Esophagus mucosa (tissue), 1 donor: ENCODE measurements around the gene SLC25A3. TPM values are rescaled to one million over a fixed set of nuclear protein-coding genes. Genes with fewer than 3 reads are reported as not detected.
A peak's percentile ranks its signal among the peaks of the same experiment; 100 is the strongest.
"Not testable (repeated sequence)": the region's sequence is repeated elsewhere in the genome, so short reads cannot be mapped to it uniquely, and the experiment has no call there.

Experiments used
- ATAC-seq: fragments of 200-7000 bp; cut with Tn5 transposase; one replicate; pipeline ENCODE4 v1.9.1; 2020
- total RNA-seq: library from RNA; stranded (reverse); gene quantifications from one replicate; pipeline ENCODE4 v1.2.4, GENCODE V29; 2023
- donor health status: DM: yes; HTN: yes; CAD: no.

SLC25A3 gene
- total RNA-seq, 1 donor from 2014 or later = 543 TPM

DNA sequence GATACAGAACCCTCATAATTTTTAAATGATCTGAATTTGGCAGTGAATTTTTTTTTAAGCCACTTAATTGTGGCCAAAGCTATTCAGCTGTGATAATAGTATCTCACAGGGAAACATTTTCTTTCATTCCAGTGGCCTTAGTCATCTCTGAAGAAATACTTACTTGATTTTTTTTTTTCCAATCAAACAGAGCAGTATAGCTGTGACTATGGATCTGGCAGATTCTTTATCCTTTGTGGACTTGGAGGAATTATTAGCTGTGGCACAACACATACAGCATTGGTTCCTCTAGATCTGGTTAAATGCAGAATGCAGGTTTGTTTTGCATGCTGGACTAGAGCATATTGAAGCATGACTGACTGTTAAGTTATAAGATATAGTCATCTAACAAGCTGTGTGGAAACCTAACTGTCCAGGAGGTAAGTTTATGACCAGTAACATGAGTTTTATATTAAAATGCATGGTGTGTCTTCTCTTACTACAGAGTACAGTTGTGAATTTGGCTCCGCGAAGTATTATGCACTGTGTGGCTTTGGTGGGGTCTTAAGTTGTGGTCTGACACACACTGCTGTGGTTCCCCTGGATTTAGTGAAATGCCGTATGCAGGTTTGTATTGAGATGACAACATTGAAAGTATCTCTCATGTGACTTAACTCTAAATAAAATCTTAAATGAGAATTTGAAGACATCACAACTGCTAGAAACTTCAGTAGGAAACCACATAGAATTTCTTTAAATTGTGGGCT, 1.9 kb downstream of the SLC25A3 start:
- no peak for ATAC-seq

DNA sequence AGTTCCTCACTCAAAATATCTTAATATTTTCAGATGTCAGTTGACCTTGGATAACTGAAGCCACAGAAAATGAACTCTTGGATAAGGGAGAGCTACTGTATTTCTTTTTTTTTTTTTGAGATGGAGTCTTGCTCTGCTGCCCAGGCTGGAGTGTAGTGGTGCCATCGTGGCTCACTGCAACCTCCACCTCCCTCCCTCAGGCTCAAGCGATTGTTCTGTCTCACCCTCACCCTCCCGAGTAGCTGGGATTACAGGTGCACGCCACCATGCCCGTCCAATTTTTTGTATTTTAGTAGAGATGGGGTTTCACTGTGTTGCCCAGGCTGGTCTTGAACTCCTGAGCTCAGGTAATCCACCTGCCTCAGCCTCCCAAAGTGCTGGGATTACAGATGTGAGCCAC, 3.8 kb downstream of the SLC25A3 start:
- ATAC-seq = not testable (repeated sequence)

DNA sequence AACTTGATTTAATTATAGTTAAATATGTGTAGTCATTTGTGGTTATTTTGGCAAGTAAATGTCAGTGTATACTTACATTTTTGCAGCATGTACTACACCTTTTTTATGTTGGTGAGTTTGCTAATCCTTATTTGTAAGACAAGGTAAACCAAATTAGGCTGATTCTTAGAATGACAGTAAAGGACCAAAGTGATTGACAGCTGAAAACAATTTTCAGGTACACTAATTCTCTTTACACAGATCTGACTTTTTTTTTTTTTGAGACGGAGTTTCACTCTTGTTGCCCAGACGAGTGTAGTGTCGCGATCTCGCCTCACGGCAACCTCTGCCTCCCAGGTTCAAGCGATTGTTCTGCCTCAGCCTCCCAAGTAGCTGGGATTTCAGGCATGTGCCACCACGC, 8.4 kb downstream of the SLC25A3 start:
- ATAC-seq = no peak

DNA sequence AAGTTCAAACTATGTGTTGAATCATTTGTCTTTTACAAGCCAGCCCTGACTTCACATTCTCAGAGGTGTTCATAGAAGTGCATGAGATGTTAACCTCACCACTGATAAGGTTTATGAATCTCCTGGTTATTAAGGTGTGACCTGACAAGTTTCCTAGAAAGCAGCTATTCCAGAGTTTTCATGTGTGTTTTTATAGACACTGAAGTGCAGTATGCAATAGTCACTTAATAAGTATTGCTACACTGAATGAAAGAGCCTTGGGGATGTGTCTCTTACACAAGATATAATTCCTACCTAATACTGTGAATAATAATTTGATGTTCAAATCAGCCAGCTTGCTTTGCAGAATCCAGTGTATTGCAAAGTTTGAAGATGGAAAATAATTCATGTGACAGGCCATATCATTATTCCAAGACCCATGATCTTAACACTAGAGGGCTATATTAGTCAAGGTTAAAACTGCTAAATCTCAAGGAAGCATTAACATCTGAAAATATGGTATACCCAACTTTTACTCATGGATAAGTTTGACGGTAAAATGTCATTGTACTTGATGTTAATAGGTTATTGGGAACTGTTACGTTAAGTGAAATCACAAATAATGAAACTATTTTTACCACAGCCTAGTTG, 13.0 kb downstream of the SLC25A3 start:
- peak; percentile 23 for ATAC-seq

DNA sequence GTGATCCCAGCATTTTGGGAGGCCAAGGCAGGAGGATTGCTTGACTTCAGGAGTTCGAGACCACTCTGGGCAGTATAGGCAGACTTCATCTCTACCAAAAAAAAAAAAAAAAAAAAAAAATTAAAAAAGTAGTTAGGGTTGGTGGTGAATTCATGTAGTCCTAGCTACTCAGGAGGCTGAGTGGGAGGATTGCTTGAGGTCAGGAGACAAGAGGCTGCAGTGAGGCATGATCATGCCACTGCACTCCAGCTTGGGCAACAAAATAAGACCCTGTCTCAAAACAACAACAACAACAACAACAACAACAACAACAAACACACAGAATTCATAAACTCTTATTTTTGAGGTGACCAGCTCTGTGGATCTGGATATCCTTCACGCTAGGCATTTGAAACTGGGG, 17.1 kb downstream of the SLC25A3 start:
- ATAC-seq = no peak

DNA sequence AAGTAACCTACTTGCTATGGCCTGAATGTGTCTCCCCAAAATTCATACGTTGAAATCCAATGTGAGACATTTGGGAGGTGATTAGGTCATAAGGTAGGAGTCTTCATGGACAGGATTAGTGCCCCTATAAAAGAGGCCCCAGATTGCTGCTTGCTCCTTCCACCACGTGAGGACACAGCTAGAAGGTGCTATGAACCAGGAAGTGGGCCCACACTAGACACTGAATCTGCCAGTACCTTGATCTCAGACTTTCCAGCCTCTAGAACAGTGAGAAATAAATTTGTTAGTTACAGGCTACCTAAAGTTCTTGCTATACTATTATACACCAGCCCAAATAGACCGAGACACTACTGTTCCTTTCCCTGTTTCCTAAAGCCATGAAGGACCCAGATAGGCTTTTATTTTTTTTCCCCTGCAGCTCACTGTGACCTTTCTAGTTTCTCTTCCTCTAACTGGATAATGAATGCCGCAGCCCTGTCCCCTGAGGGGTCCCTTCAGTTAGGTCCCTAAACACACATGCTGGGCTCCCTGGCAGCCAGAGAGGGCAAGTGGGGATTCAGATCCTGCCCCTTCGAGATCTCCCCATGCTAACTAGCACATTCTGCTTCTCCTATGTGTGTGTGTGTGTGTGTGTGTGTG, 19.3 kb downstream of the SLC25A3 start:
- peak; percentile 39 for ATAC-seq

DNA sequence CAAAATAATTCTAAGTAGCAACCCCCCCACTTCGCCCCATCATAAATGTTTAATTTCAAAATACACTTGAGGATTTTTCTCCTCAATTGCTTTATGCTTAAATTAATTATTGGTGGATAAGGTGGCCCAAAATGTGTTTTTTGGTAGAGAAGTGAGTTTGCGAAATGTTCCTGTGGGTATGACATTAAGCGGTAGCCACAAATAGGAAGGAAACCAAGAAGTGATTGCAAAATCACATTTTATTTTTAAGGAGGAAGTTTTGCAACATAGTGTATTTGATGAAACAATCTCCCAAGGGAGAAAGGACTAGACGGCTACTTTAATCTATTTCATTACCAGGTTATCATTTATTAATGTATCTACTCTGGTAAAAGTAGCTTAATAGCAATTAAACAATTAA, 25.5 kb downstream of the SLC25A3 start:
- no peak for ATAC-seq

DNA sequence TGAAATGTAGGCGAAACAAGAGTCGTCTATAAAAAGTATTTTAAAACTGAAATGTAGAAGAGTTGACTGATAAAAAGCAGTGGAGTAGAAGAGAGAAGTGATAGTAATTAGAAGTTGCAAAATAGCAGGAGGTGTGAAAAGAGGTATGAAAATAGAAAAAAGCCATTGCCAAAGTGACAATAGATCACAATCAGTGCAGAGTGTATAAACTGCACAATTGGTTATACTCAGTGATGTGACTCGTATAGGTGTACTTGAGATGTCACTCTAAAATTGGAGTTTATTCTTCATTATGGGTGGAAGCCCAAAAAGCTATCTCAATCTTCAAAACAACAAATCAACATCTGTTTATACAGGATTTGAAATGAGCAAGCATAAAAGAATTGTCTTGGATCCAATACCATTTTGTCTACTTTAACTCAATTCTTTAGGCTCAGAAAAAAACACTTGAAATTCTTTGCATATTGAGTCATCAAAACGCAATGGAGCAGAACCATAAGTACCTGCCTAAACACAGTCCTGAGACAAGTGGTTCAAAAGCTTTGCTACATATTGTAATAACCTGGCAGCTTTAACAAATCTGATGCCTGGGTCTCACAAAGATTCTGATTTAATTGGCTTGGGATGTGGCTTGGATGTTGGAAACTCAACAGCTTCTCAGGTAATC, 42.3 kb downstream of the SLC25A3 start:
- ATAC-seq = peak; percentile 95

DNA sequence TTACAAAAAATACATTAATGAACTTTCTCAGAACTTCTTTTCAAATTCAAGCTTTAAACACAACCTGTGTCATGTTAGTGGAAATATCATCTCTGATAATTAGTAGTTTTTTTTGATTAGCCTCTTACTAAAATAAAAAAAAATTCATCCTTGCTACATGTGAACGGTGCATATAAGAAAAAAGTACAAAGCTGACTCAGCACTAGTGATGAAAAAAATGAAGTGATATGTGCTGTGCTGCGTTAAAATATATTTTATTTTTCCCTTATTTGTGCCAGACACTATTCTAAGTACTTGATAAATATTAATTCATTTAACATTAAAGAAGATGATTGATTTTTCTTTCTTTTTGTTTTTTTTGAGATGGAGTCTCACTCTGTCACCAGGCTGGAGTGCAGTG, 43.6 kb downstream of the SLC25A3 start:
- no peak for ATAC-seq

DNA sequence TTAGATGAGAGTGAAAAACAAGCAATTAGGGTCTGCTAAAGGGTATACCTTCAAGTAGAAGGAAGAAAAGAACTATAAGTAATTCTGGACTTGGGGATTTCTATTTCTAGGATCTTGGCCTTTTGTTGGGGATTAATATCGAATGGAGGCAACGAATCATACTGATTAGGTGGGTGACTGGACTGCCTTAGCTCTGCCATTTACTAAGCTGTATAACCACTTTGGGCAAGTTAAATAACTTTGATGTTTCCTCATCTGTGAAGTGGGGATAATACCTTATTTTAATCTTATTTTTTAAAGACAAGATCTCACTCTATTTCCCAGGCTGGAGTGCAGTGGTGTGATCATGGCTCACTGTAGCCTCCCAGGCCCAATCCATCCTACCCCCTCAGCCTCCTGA, 44.5 kb downstream of the SLC25A3 start:
- no peak for ATAC-seq

DNA sequence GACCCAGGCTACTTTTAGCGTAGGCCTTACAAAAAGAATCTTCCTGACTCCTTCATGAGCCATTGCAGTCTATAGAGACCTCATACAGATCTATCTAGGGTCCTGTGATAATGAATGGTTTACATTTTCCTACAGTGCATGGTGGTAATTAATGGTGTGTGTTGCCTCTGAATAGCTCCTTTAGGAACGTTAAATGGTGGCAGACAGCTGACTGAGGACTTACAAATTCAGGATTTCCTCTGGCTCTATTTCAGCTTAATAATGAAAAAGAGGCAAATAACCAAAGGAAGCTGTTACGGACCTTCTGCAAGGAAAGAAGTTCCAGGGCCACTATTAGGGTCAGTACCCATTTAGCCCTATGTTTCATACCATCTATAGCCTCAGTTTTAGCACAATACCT, 46.0 kb downstream of the SLC25A3 start:
- ATAC-seq = no peak

DNA sequence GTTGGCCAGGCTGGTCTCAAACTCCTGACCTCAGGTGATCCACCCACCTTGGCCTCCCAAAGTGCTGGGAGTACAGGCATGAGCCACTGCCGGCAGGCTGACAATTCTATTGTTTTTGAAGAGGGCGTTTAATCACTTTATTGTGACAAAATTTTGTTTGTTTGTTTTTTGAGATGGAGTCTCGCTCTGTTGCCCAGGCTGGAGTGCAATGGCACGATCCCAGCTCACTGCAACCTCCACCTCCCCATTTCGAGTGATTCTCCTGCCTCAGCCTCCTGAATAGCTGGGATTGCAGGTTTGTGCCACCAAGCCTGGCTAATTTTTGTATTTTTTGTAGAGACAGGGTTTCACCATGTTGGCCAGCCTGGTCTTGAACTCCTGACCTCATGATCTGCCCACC, 49.3 kb downstream of the SLC25A3 start:
- not testable (repeated sequence) for ATAC-seq

DNA sequence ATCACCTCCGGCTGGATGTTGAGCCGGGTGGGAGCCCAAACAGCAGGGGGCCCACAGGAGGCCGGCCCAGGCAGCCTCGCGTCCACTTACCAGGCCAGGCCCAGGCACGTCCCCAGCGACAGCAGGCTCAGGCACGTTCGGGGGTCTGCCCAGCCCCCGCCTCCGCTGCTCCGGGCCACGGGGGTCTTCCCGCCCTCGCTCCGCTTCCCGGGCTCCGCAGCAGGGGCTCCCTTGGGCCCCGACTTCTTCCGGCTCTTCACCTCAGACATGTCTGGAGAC, 50.9 kb downstream of the SLC25A3 start:
- ATAC-seq = peak; percentile 12

DNA sequence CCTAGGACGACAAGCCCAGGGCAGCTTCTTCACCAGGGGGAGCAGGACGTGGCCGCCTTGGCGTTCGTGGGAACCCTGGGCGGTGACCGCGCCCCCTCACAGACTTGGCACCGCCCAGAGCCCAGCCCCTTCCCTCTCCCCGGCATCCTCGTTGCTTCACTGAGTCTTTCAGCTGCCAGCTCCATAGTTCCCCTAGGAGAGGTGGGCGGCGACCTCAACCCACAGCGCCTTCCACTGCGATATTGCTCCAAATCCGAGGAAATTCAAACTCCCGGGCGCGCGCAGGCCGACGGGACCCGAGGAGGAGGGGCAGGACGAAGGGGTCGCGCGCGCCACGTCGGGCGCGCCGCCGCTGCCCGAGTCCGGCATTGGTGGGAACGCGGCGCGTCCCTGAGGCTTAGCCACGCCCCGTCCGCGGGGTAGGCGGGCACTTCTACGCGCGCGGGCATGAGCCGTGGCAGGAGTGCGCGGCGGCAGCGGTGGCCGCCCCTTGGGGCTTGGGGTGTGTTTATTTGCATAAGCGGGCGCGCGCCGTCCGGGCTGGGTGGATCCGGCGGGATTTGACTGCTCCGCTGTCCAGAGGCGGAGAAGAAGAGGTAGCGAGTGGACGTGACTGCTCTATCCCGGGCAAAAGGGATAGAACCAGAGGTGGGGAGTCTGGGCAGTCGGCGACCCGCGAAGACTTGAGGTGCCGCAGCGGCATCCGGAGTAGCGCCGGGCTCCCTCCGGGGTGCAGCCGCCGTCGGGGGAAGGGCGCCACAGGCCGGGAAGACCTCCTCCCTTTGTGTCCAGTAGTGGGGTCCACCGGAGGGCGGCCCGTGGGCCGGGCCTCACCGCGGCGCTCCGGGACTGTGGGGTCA, 51.5 kb downstream of the SLC25A3 start, which contains the start of the genes APAF1 and IKBIP:
TSS of gene APAF1 (plus strand) at position 579 of the 860 bp plus-strand sequence. CDS start 3,070 bp downstream, outside the sequence.
TSS of gene IKBIP (minus strand) at position 77 of the 860 bp plus-strand sequence. CDS start 87 bp downstream, outside the sequence.
- peak; percentile 99 for ATAC-seq

DNA sequence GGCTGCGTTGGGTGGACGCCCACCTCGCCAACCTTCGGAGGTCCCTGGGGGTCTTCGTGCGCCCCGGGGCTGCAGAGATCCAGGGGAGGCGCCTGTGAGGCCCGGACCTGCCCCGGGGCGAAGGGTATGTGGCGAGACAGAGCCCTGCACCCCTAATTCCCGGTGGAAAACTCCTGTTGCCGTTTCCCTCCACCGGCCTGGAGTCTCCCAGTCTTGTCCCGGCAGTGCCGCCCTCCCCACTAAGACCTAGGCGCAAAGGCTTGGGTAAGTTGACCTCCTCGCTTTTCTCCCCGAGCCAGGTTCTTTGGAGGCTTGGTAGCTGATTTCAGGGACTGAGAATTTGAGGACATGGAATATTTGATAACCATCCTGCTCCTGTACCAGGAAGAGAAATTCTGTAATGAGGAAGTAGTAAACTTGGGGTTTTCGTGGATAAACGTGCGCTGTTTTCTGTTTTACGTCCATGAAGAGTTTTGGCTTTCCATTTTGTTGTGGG, 52.1 kb downstream of the SLC25A3 start:
- ATAC-seq = peak; percentile 14

DNA sequence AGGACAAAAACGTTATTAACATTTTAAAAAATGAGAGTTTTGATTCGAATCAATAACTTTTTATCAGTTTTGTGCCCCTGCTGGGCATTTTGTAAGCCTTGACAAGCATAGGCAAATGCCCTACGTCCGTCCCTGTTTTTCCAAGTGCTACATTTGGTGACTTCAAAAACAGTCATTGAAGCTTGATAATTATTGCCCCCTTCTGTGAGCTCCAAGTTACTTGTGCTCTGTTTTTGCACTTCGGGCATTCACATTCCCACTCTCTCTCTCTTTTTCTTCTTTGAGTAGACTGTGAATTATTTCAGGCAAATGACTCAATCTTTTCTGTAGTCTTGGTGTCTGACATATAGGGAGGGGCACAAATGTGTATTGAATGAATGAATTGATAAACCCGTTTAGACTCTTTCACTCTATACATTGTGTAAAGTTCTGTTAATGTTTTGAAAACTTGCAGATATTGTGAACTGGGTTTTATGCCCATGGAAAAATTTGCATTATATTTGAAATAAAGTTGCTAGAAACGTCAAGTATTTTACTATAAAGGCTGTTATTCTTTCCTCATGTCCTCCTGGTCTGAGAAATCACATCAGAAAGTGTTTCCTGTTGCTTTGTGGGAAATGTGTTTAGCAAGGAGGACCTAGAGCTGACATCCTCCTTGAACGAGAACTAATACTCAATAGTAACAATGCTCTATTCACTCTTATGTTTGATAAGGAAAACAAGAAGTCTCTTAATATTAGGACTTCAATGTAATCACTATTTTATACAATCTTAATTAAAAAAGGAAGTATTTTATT, 53.0 kb downstream of the SLC25A3 start:
- no peak for ATAC-seq

DNA sequence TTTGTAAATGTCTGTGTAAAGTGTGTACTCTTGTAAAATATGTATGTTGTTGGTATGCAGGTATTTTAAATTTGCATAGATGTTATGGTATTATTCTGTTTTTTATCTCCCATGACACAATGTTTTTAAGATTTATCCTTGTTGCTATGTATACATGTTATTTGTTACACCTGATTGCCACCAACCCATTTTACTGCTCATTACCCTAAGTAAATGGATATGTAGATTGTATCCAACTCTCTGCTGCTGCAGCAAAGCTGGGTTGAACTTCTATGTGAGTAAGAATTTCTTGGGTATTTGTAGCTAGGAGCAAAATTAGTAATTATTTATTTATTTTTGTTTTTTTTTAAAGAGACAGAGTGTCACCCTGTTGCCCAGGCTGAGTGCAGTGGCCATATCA, 57.8 kb downstream of the SLC25A3 start:
- no peak for ATAC-seq

DNA sequence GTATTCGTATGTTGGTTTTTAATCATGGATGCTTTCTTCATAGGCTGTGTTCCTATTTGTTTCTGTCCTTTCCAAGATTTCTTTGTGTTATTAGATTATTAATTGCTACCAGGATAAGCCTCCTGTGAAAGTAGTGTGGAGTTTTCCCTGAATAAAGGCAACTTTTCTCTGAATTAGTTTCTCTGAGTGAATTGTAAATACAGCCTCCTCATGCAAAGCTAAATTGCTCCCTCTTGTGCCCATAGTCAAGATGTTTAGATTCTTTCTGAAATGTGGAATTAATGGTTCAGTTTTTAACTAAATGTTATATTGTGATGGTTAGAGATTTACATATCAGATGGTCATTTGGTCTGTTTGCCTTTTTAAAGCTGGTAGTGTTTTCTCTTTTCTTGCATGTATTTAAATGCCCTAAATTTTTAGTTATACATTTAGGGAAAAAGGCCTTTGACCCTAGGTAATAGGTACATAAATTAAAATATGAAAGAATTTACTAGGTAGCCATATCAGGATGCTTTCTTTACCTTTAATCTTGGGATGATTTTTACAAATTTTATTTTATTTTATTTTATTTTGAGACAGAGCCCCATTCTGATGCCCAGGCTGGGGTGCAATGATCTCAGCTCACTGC, 60.5 kb downstream of the SLC25A3 start:
- ATAC-seq = no peak
